Cardiac muscle cell (in vitro differentiated cells and primary cell): ENCODE results near the gene LSM14B. TPM values are rescaled to one million over a fixed set of nuclear protein-coding genes. Genes with fewer than 3 reads are reported as not detected.
A peak's percentile ranks its signal among the peaks of the same experiment; 100 is the strongest.

Experiments
- DNase-seq, 2 donors: peaks; one replicate each; pipeline versions ENCODE4 v3.0.0 to v3.0.0-alpha.2; 2010 to 2017; ENCODE audit warnings: low read depth in 1 of 2, low spot score in 1 of 2
- H3K27ac ChIP-seq: fragments of 200-600 bp; sonication (generic); 2 replicates; pipeline ENCODE4 v1.5.1; 2016
- H3K27me3 ChIP-seq: fragments of 200-600 bp; sonication (generic); 2 replicates; pipeline ENCODE4 v1.6.0; 2016; ENCODE audit warnings: control low read depth
- H3K36me3 ChIP-seq: fragments of 200-600 bp; sonication (generic); 2 replicates; pipeline ENCODE4 v1.5.1; 2016; ENCODE audit warnings: control low read depth
- H3K4me1 ChIP-seq: fragments of 200-600 bp; sonication (generic); 2 replicates; pipeline ENCODE4 v1.8.1; 2017; ENCODE audit warnings: low read depth, mild to moderate bottlenecking, mixed run types
- H3K4me3 ChIP-seq: fragments of 200-600 bp; sonication (generic); 2 replicates; pipeline ENCODE4 v1.5.1; 2016; ENCODE audit warnings: mild to moderate bottlenecking
- H3K9me3 ChIP-seq: fragments of 200-600 bp; sonication (generic); 2 replicates; pipeline ENCODE4 v1.5.1; 2017; ENCODE audit warnings: low read depth, mild to moderate bottlenecking, control low read depth
- CTCF ChIP-seq: IDR thresholded peaks from 2 replicates; pipeline ENCODE4 v1.5.1; 2012; ENCODE audit warnings: low read depth, mild to moderate bottlenecking, low read length
- polyA plus RNA-seq: library from polyadenylated mRNA; unstranded; fragments of >200 nt; fragmentation: Nextera tagmentation; extraction: Ambion mirVana; gene quantifications from 2 replicates; pipeline ENCODE4 v1.2.1, GENCODE V29; 2016
- total RNA-seq: library from RNA; depleted of rRNA; stranded (reverse); fragments of >200 nt; gene quantifications from 2 replicates; pipeline ENCODE4 v1.2.3, GENCODE V29; 2016

LSM14B gene
- total and polyA plus RNA-seq, 2 experiments from 2014 or later, result 6.5 to 71.8 TPM

- no peak for TF ChIP-seq CTCF
- Histone ChIP-seq H3K36me3 (no peaks in the 10 kb centered on the region), H3K4me3 (no peak overlapping the region), H3K27ac (no peak overlapping the region), H3K27me3 (no peaks in the 10 kb centered on the region), H3K4me1 (no peaks in the 10 kb centered on the region), H3K9me3 (no peaks in the 10 kb centered on the region)
- DNase-seq, result no peak
These were observed 37.1 kb upstream of the LSM14B start for GRCh38 chr20:62085206-62085605.

- H3K4me1 ChIP-seq, result no peaks in the 10 kb centered on the region
- no peak overlapping the region for H3K4me3 ChIP-seq
- TF ChIP-seq CTCF, result no peak
- no peaks in the 10 kb centered on the region for H3K27me3 ChIP-seq
- no peaks in the 10 kb centered on the region for H3K36me3 ChIP-seq
- no peak overlapping the region for H3K27ac ChIP-seq
- no peak for DNase-seq
- no peaks in the 10 kb centered on the region for H3K9me3 ChIP-seq
These were observed 35.0 kb upstream of the LSM14B start for GRCh38 chr20:62087227-62087626.

GRCh38 chr20:62087632-62088031 lies 34.6 kb upstream of the LSM14B start:
- Histone ChIP-seq H3K9me3 (no peaks in the 10 kb centered on the region), H3K4me3 (no peak overlapping the region), H3K27me3 (no peaks in the 10 kb centered on the region), H3K36me3 (no peaks in the 10 kb centered on the region), H3K27ac (no peak overlapping the region), H3K4me1 (no peaks in the 10 kb centered on the region)
- no peak for TF ChIP-seq CTCF
- DNase-seq, result no peak

DNA sequence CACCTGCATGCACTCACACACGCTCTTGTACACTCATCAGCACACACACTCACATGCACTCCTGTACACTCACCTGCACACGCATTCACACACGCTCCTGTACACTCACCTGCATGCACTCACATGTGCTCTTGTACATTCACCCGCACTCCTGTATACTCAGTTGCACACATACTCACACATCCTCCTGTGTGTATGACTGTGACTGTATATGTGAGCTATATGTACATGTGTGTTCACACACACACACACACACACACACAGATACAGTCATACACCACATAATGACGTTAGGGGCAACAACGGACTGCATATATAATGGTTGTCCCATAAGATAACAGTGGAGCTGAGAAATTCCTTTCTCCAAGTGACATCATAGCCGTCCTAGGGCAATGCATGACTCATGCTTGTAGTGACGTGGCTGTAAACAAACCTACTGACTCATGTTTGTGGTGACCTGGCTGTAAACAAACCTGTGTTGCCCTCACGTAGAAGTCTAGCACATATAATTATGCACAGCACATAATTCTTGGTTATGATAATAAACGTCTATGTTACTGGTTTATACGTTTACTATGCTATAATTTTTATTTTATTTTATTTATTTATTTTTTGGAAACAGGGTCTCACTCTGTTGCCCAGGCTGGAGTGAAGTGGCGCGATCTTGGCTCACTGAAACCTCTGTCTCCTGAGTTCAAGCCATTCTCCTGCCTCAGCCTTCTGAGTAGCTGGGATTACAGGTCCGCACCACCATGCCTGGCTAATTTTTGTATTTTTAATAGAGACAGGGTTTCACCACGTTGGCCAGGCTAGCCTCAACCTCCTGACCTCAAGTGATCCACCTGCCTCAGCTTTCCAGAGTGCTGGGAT lies 33.8 kb upstream of the LSM14B start:
- Histone ChIP-seq H3K27ac (no peak overlapping the region), H3K36me3 (no peaks in the 10 kb centered on the region), H3K9me3 (no peaks in the 10 kb centered on the region), H3K27me3 (no peaks in the 10 kb centered on the region), H3K4me1 (no peaks in the 10 kb centered on the region), H3K4me3 (no peak overlapping the region)
- peak in 1 of 2 donors; percentile 84 for DNase-seq
- no peak for TF ChIP-seq CTCF

- H3K27ac ChIP-seq, result no peak overlapping the region
- TF ChIP-seq CTCF, result no peak
- no peak overlapping the region for H3K4me3 ChIP-seq
- DNase-seq, result no peak
- no peaks in the 10 kb centered on the region for H3K27me3 ChIP-seq
- no peaks in the 10 kb centered on the region for H3K4me1 ChIP-seq
- H3K9me3 ChIP-seq, result no peaks in the 10 kb centered on the region
- H3K36me3 ChIP-seq, result no peaks in the 10 kb centered on the region
These were observed 32.9 kb upstream of the LSM14B start for GRCh38 chr20:62089393-62089792.
